GM12878 (cell line): ENCODE measurements around the gene REM2. TPM values are rescaled to one million over a fixed set of nuclear protein-coding genes. Genes with fewer than 3 reads are reported as not detected.
A peak's percentile ranks its signal among the peaks of the same experiment; 100 is the strongest.

ENCODE experiments used
- ATAC-seq: fragments of 200-7000 bp; cut with Tn5 transposase; 3 replicates; pipeline ENCODE4 v1.9.1; 2020; ENCODE audit warnings: mild to moderate bottlenecking, moderate library complexity
- BruUV-seq: library from RNA; stranded (reverse); fragments of 400-500 nt; replicated peaks from 2 replicates; lab custom pipeline; 2021; lab: Mats Ljungman, UMichigan
- CTCF ChIA-PET: fragments of 300-600 bp; sonication (Branson Sonifier 250); formaldehyde crosslinking; extraction: SDS; loops from one replicate; lab custom pipeline; 2021; ENCODE audit warnings: inconsistent platforms; lab: Yijun Ruan, JAX
- POLR2A ChIA-PET: fragments of 350-600 bp; formaldehyde crosslinking; extraction: SDS; loops from one replicate; lab custom pipeline; 2021; ENCODE audit warnings: inconsistent platforms; lab: Charles Lee
- RAD21 ChIA-PET: fragments of 300-600 bp; sonication (Branson Sonifier 250); formaldehyde crosslinking; loops from one replicate; lab custom pipeline; 2023; ENCODE audit warnings: antibody characterized with exemption; ENCODE audit not compliant: unreplicated experiment; lab: Charles Lee
- SMC1A ChIA-PET: fragments of 300-600 bp; sonication (Branson Sonifier 250); formaldehyde crosslinking; loops from one replicate; lab custom pipeline; 2023; ENCODE audit not compliant: unreplicated experiment, uncharacterized antibody; lab: Charles Lee
- DNase-seq: peaks from one replicate; pipeline ENCODE4 v3.0.0-alpha.2; 2011; ENCODE audit warnings: low read depth, low spot score
- FAIRE-seq: peaks from 3 replicates; lab custom pipeline; 2011; peaks lifted over from hg19 to GRCh38; lab: Jason Lieb, UNC
- H2AFZ ChIP-seq: 2 replicates; pipeline ENCODE4 v1.6.0; 2011; ENCODE audit warnings: low read depth, low read length, control low read depth; ENCODE audit not compliant: control insufficient read depth
- H3K27ac ChIP-seq: 2 replicates; pipeline ENCODE4 v1.5.1; 2011; ENCODE audit warnings: control low read depth; ENCODE audit not compliant: control insufficient read depth, insufficient read depth
- H3K27me3 ChIP-seq, 2 experiments: replicated peaks in 1 of 2; 2 replicates each; pipeline versions ENCODE4 v1.6.0 to v1.6.1; 2011; ENCODE audit warnings: low read length in 1 of 2; ENCODE audit not compliant: control insufficient read depth in 2 of 2, insufficient read depth in 2 of 2
- H3K36me3 ChIP-seq, 2 experiments: 2 replicates each; pipeline ENCODE4 v1.5.1; 2011; ENCODE audit warnings: low read length in 1 of 2; ENCODE audit not compliant: control insufficient read depth in 2 of 2, insufficient read depth in 2 of 2
- H3K4me1 ChIP-seq: 2 replicates; pipeline ENCODE4 v1.6.1; 2011; ENCODE audit warnings: mild to moderate bottlenecking, low read length, moderate library complexity, mixed read lengths; ENCODE audit not compliant: control insufficient read depth, insufficient read depth
- H3K4me2 ChIP-seq: 2 replicates; pipeline ENCODE4 v1.6.0; 2011; ENCODE audit warnings: control low read depth; ENCODE audit not compliant: control insufficient read depth, insufficient read depth
- H3K4me3 ChIP-seq: fragments of 200-600 bp; sonication (generic); 2 replicates; pipeline ENCODE4 v1.5.1; 2016
- H3K79me2 ChIP-seq: 2 replicates; pipeline ENCODE4 v1.6.0; 2011; ENCODE audit warnings: low read length; ENCODE audit not compliant: control insufficient read depth, insufficient read depth
- H3K9ac ChIP-seq: 2 replicates; pipeline ENCODE4 v1.8.0; 2011; ENCODE audit warnings: low read length, control low read depth, mixed read lengths; ENCODE audit not compliant: control insufficient read depth, insufficient read depth
- H3K9me3 ChIP-seq: replicated peaks from 3 replicates; pipeline ENCODE4 v1.5.1; 2011; ENCODE audit warnings: mild to moderate bottlenecking, low read length; ENCODE audit not compliant: control insufficient read depth, insufficient read depth
- H4K20me1 ChIP-seq: 2 replicates; pipeline ENCODE4 v1.6.0; 2011; ENCODE audit not compliant: control insufficient read depth, insufficient read depth
- ASH2L ChIP-seq: fragments of 300-600, 200-600 bp; sonication (generic); IDR thresholded peaks from 2 replicates; pipeline ENCODE4 v1.6.1; 2017; ENCODE audit warnings: low read depth, mild to moderate bottlenecking, borderline replicate concordance
- BCL11A ChIP-seq: IDR thresholded peaks from 2 replicates; pipeline ENCODE4 v1.6.1; 2011; ENCODE audit warnings: low read depth, low read length
- HSF1 ChIP-seq: fragments of 150-350 bp; IDR thresholded peaks from 2 replicates; pipeline ENCODE4 v1.6.1; 2014; ENCODE audit warnings: mild to moderate bottlenecking, low read depth, low read length
- IKZF2 ChIP-seq, 2 experiments: fragments of 450-650 bp; IDR thresholded peaks; 2 replicates each; pipeline ENCODE4 v1.6.1; 2017; ENCODE audit warnings: mild to moderate bottlenecking in 2 of 2, moderate library complexity in 2 of 2
- MTA2 ChIP-seq: fragments of 450-650 bp; IDR thresholded peaks from 2 replicates; pipeline ENCODE4 v1.6.1; 2016; ENCODE audit warnings: low read depth, mild to moderate bottlenecking, moderate library complexity
- NBN ChIP-seq: fragments of 450-650 bp; IDR thresholded peaks from 2 replicates; pipeline ENCODE4 v1.6.1; 2016
- NRF1 ChIP-seq: conservative IDR thresholded peaks from 2 replicates; pipeline ENCODE4 v1.6.1; 2011; ENCODE audit warnings: mild to moderate bottlenecking, low read depth, low read length, improper control_type of control experiment
- SMC3 ChIP-seq: IDR thresholded peaks from 2 replicates; pipeline ENCODE4 v1.6.1; 2011; ENCODE audit warnings: low read length, improper control_type of control experiment, borderline replicate concordance
- SP1 ChIP-seq: IDR thresholded peaks from one replicate; pipeline ENCODE4 v1.6.1; 2011; ENCODE audit warnings: low read depth, low read length
- SPI1 ChIP-seq: IDR thresholded peaks from 2 replicates; pipeline ENCODE4 v1.6.1; 2011; ENCODE audit warnings: low read depth, mild to moderate bottlenecking, low read length, moderate library complexity, borderline replicate concordance; ENCODE audit not compliant: insufficient read depth
- SUPT20H ChIP-seq: IDR thresholded peaks from 2 replicates; pipeline ENCODE4 v1.6.1; 2011; ENCODE audit warnings: low read depth, mild to moderate bottlenecking, low read length, moderate library complexity, borderline replicate concordance; ENCODE audit not compliant: control insufficient read depth
- TARDBP ChIP-seq: IDR thresholded peaks from 2 replicates; pipeline ENCODE4 v1.6.1; 2016; ENCODE audit warnings: borderline replicate concordance
- USF2 ChIP-seq: IDR thresholded peaks from 2 replicates; pipeline ENCODE4 v1.6.1; 2011; ENCODE audit warnings: low read depth, low read length, improper control_type of control experiment, borderline replicate concordance
- ZBTB40 ChIP-seq: fragments of 450-650 bp; IDR thresholded peaks from 2 replicates; pipeline ENCODE4 v1.6.1; 2016; ENCODE audit warnings: mild to moderate bottlenecking, moderate library complexity, borderline replicate concordance
- ZNF217 ChIP-seq: fragments of 450-650 bp; IDR thresholded peaks from 2 replicates; pipeline ENCODE4 v1.6.1; 2017; ENCODE audit warnings: antibody characterized with exemption, mild to moderate bottlenecking
- WGBS: methylation state at CpG from one replicate; pipeline ENCODE4 v1.1.6; 2016; ENCODE audit warnings: low lambda C conversion rate; ENCODE audit not compliant: insufficient replicate concordance, insufficient coverage; ENCODE audit errors: missing lambda C conversion rate; 5-methylcytosine and 5-hydroxymethylcytosine counted together
- in situ Hi-C: fragments of 300-500 bp; cut with MboI; formaldehyde crosslinking; loops from 9 replicates; pipeline ENCODE4 v1.14.3; 2018; ENCODE audit warnings: mixed read lengths
- intact Hi-C: fragments of 100-400 bp; cut with micrococcal nuclease; formaldehyde crosslinking; loops from one replicate; pipeline ENCODE4 v1.14.2; 2022; ENCODE audit not compliant: unreplicated experiment
- polyA plus RNA-seq, 11 experiments: library from polyadenylated mRNA; depleted of rRNA in 4 of 11; unstranded in 6 of 11; stranded (reverse) in 5 of 11; fragments of >200 nt; fragmentation: Nextera tagmentation in 4 of 11; fragmentation: Illumina TruSeq in 1 of 11; extraction: Ambion mirVana in 4 of 11; extraction: Trizol in 1 of 11; gene quantifications; 1 replicate in 1 of 11; 2 replicates in 10 of 11; pipeline versions ENCODE4 v1.2.1 to v1.2.3, GENCODE V29; 2011 to 2016; ENCODE audit warnings: inconsistent platforms in 2 of 11, missing spikeins in 2 of 11, low read depth in 1 of 11
- total RNA-seq, 4 experiments: library from RNA; depleted of rRNA in 3 of 4; stranded (reverse); fragments of >200 nt in 3 of 4; fragmentation: Illumina TruSeq in 1 of 4; extraction: Trizol in 1 of 4; gene quantifications; 2 replicates each; pipeline versions ENCODE4 v1.2.1 to v1.2.3, GENCODE V29; 2013 to 2021

Gene REM2
- total and polyA plus RNA-seq, 10 of the 15 experiments (the other 5 are each of a cell fraction or from before 2014, with no cell fraction given), result 0.27 to 1.5 (median 0.83) TPM

GRCh38 chr14:22884738-22885523, 1.9 kb downstream of the REM2 start (continued):
- TF ChIP-seq NRF1, result no peak
- no peak for TF ChIP-seq SP1
- no peak for TF ChIP-seq SMC3
- TF ChIP-seq NBN, result no peak
- no peak for TF ChIP-seq ASH2L

- Histone ChIP-seq H3K9ac (no peak overlapping the region; the same call in 1 of the 2 replicates), H3K4me2 (peak overlapping the region; percentile 89), H3K27ac (no peak overlapping the region), H4K20me1 (no peaks in the 10 kb centered on the region), H3K4me3 (peak overlapping the region; percentile 36), H3K9me3 (no peaks in the 10 kb centered on the region), H3K27me3 (no peaks in the 10 kb centered on the region), H3K79me2 (peaks cover 5% of the 10 kb centered on the region), H2AFZ (peak overlapping the region; percentile 84), H3K36me3 (no peaks in the 10 kb centered on the region), H3K4me1 (peaks cover 35% of the 10 kb centered on the region)
- ChIA-PET POLR2A (interaction anchor here (0.5 to 6.0 kb wide), 4 partner anchors 14 to 314 kb away, joined by 4 to 51 read pairs (median 24); partner anchors contain the start of genes LRP10 and RBM23), CTCF (interaction anchor here (0.6 to 10.8 kb wide), 12 partner anchors 10 to 329 kb away, joined by 3 to 174 read pairs (median 4); partner anchors contain the start of genes LRP10 and RBM23), SMC1A (interaction anchor here (1.0 to 9.5 kb wide), 5 partner anchors 10 to 43 kb away, joined by 3 to 110 read pairs (median 4); partner anchors contain the start of genes LRP10, PRMT5 and RBM23), RAD21 (interaction anchor here (0.9 to 4.1 kb wide), 8 partner anchors 8 to 315 kb away, joined by 3 to 43 read pairs (median 4); partner anchors contain the start of genes LRP10, OXA1L and RBM23)
- BruUV-seq, result no TSS peak
- in situ Hi-C loops, result no loop called here
- DNase-seq (no peak), FAIRE-seq (no peak), ATAC-seq (no peak)
- intact Hi-C loops, result no loop called here
- 95% methylated on average over 21 of the region's 21 CpGs for WGBS
- TF ChIP-seq SPI1, result no peak
- TF ChIP-seq HSF1, result no peak
- TF ChIP-seq SUPT20H, result no peak
- no peak for TF ChIP-seq ZBTB40
- TF ChIP-seq BCL11A, result no peak
- no peak for TF ChIP-seq TARDBP
- TF ChIP-seq MTA2, result no peak
- no peak for TF ChIP-seq USF2
- no peak for TF ChIP-seq IKZF2 (IDR thresholded peaks at IDR 0.05)
- no peak for TF ChIP-seq ZNF217
These were observed 3.0 kb downstream of the REM2 start for GRCh38 chr14:22885975-22886374.
